GDM1 (cell line): ENCODE data around the gene KRT72.
A peak's percentile ranks its signal among the peaks of the same experiment; 100 is the strongest.
"Not testable (repeated sequence)": the region's sequence is repeated elsewhere in the genome, so short reads cannot be mapped to it uniquely, and the experiment has no call there.

Experiments
- DNase-seq: peaks from one replicate; lab custom pipeline; 2025; lab: John Stamatoyannopoulos, UW

The KRT72 gene

GRCh38 chr12:52606581-52607218 lies 5.4 kb upstream of the KRT72 start:
- DNase-seq = no peak

GRCh38 chr12:52606096-52606495 lies 4.8 kb upstream of the KRT72 start:
- DNase-seq = no peak

- no peak for DNase-seq
Observed at GRCh38 chr12:52605542-52605941, 4.3 kb upstream of the KRT72 start.

GRCh38 chr12:52604859-52605258 lies 3.6 kb upstream of the KRT72 start:
- no peak for DNase-seq

GRCh38 chr12:52603314-52603713 lies 2.1 kb upstream of the KRT72 start:
- DNase-seq = no peak

GRCh38 chr12:52602552-52602951 lies 1.3 kb upstream of the KRT72 start:
- DNase-seq = no peak

- no peak for DNase-seq
Observed at GRCh38 chr12:52601671-52602070, 408 bp upstream of the KRT72 start.

- no peak for DNase-seq
Observed at GRCh38 chr12:52600475-52600874, 788 bp downstream of the KRT72 start.

GRCh38 chr12:52600071-52600470 lies 1.2 kb downstream of the KRT72 start:
- no peak for DNase-seq

- no peak for DNase-seq
Observed at GRCh38 chr12:52598966-52599365, 2.3 kb downstream of the KRT72 start.

- not testable (repeated sequence) for DNase-seq
Observed at GRCh38 chr12:52594237-52594636, 7.0 kb downstream of the KRT72 start.

- DNase-seq = no peak
Observed at GRCh38 chr12:52591521-52591920, 9.7 kb downstream of the KRT72 start.

- DNase-seq = no peak
Observed at GRCh38 chr12:52590021-52590420, 11.2 kb downstream of the KRT72 start.

GRCh38 chr12:52587563-52587962 lies 13.7 kb downstream of the KRT72 start:
- no peak for DNase-seq

- no peak for DNase-seq
Observed at GRCh38 chr12:52585946-52586345, 15.3 kb downstream of the KRT72 start.

GRCh38 chr12:52585066-52585465 lies 16.2 kb downstream of the KRT72 start:
- DNase-seq = peak; percentile 31

- no peak for DNase-seq
Observed at GRCh38 chr12:52584156-52584682, 17.0 kb downstream of the KRT72 start.

GRCh38 chr12:52582971-52583456 lies 18.2 kb downstream of the KRT72 start:
- peak; percentile 69 for DNase-seq

GRCh38 chr12:52582486-52582885 lies 18.8 kb downstream of the KRT72 start:
- no peak for DNase-seq

- DNase-seq = no peak
Observed at GRCh38 chr12:52581481-52581880, 19.8 kb downstream of the KRT72 start.

GRCh38 chr12:52581066-52581465 lies 20.2 kb downstream of the KRT72 start:
- DNase-seq = no peak

GRCh38 chr12:52580496-52580895 lies 20.8 kb downstream of the KRT72 start:
- DNase-seq = no peak

GRCh38 chr12:52579468-52580465 lies 21.5 kb downstream of the KRT72 start:
- DNase-seq = no peak
